ENCODE data around the gene RPS23.

Gene RPS23

GRCh38 chr5:82259172-82259800, 18.9 kb downstream of the RPS23 start:
- no peaks in the 10 kb centered on the region for H3K27me3 ChIP-seq (ENCODE audit: control insufficient read depth, insufficient read depth, low read length)
- no peaks in the 10 kb centered on the region for H3K36me3 ChIP-seq (ENCODE audit: control insufficient read depth, insufficient read depth, low read length)
- no peak overlapping the region for H3K4me3 ChIP-seq (ENCODE audit: low read length)
- H3K9ac ChIP-seq (ENCODE audit: low read length): no peak overlapping the region
- no peaks in the 10 kb centered on the region for H3K4me1 ChIP-seq (ENCODE audit: control insufficient read depth, insufficient read depth, low read length)
- no peaks in the 10 kb centered on the region for H3K9me3 ChIP-seq (ENCODE audit: control insufficient read depth, low read length)

- no peak overlapping the region for H3K4me3 ChIP-seq (ENCODE audit: low read length)
- no peaks in the 10 kb centered on the region for H3K4me1 ChIP-seq (ENCODE audit: control insufficient read depth, insufficient read depth, low read length)
- H3K9me3 ChIP-seq (ENCODE audit: control insufficient read depth, low read length): no peaks in the 10 kb centered on the region
- H3K27me3 ChIP-seq (ENCODE audit: control insufficient read depth, insufficient read depth, low read length): no peaks in the 10 kb centered on the region
- H3K36me3 ChIP-seq (ENCODE audit: control insufficient read depth, insufficient read depth, low read length): no peaks in the 10 kb centered on the region
- H3K9ac ChIP-seq (ENCODE audit: low read length): no peak overlapping the region
Observed at GRCh38 chr5:82257729-82258128, 20.4 kb downstream of the RPS23 start.

GRCh38 chr5:82257247-82257646, 20.9 kb downstream of the RPS23 start:
- Histone ChIP-seq H3K27me3 (ENCODE audit: control insufficient read depth, insufficient read depth, low read length) (no peaks in the 10 kb centered on the region), H3K4me1 (ENCODE audit: control insufficient read depth, insufficient read depth, low read length) (no peaks in the 10 kb centered on the region), H3K9me3 (ENCODE audit: control insufficient read depth, low read length) (no peaks in the 10 kb centered on the region), H3K36me3 (ENCODE audit: control insufficient read depth, insufficient read depth, low read length) (no peaks in the 10 kb centered on the region), H3K4me3 (ENCODE audit: low read length) (no peak overlapping the region), H3K9ac (ENCODE audit: low read length) (no peak overlapping the region)

- H3K27me3 ChIP-seq (ENCODE audit: control insufficient read depth, insufficient read depth, low read length): no peaks in the 10 kb centered on the region
- H3K9ac ChIP-seq (ENCODE audit: low read length): no peak overlapping the region
Observed at GRCh38 chr5:82255844-82256243, 22.3 kb downstream of the RPS23 start.

GRCh38 chr5:82252744-82253143, 25.4 kb downstream of the RPS23 start:
- no peak overlapping the region for H3K9ac ChIP-seq (ENCODE audit: low read length)
- no peaks in the 10 kb centered on the region for H3K36me3 ChIP-seq (ENCODE audit: control insufficient read depth, insufficient read depth, low read length)
- no peaks in the 10 kb centered on the region for H3K27me3 ChIP-seq (ENCODE audit: control insufficient read depth, insufficient read depth, low read length)
- H3K4me1 ChIP-seq (ENCODE audit: control insufficient read depth, insufficient read depth, low read length): no peaks in the 10 kb centered on the region
- H3K9me3 ChIP-seq (ENCODE audit: control insufficient read depth, low read length): no peaks in the 10 kb centered on the region
- no peak overlapping the region for H3K4me3 ChIP-seq (ENCODE audit: low read length)

More at GRCh38 chr5:82255844-82256243, 22.3 kb downstream of the RPS23 start:
- Histone ChIP-seq H3K9me3 (ENCODE audit: control insufficient read depth, low read length) (no peaks in the 10 kb centered on the region), H3K36me3 (ENCODE audit: control insufficient read depth, insufficient read depth, low read length) (no peaks in the 10 kb centered on the region), H3K4me1 (ENCODE audit: control insufficient read depth, insufficient read depth, low read length) (no peaks in the 10 kb centered on the region), H3K4me3 (ENCODE audit: low read length) (no peak overlapping the region)

- no peak overlapping the region for H3K9ac ChIP-seq (ENCODE audit: low read length)
- no peaks in the 10 kb centered on the region for H3K4me1 ChIP-seq (ENCODE audit: control insufficient read depth, insufficient read depth, low read length)
- H3K36me3 ChIP-seq (ENCODE audit: control insufficient read depth, insufficient read depth, low read length): no peaks in the 10 kb centered on the region
- H3K4me3 ChIP-seq (ENCODE audit: low read length): no peak overlapping the region
- no peaks in the 10 kb centered on the region for H3K27me3 ChIP-seq (ENCODE audit: control insufficient read depth, insufficient read depth, low read length)
- no peaks in the 10 kb centered on the region for H3K9me3 ChIP-seq (ENCODE audit: control insufficient read depth, low read length)
Observed at GRCh38 chr5:82246960-82247574, 31.1 kb downstream of the RPS23 start.

GRCh38 chr5:82244854-82245635, 33.1 kb downstream of the RPS23 start:
- no peak overlapping the region for H3K9ac ChIP-seq (ENCODE audit: low read length)
- no peaks in the 10 kb centered on the region for H3K27me3 ChIP-seq (ENCODE audit: control insufficient read depth, insufficient read depth, low read length)
- H3K36me3 ChIP-seq (ENCODE audit: control insufficient read depth, insufficient read depth, low read length): no peaks in the 10 kb centered on the region
- no peak overlapping the region for H3K4me3 ChIP-seq (ENCODE audit: low read length)
- H3K9me3 ChIP-seq (ENCODE audit: control insufficient read depth, low read length): no peaks in the 10 kb centered on the region
- H3K4me1 ChIP-seq (ENCODE audit: control insufficient read depth, insufficient read depth, low read length): no peaks in the 10 kb centered on the region

- no peaks in the 10 kb centered on the region for H3K27me3 ChIP-seq (ENCODE audit: control insufficient read depth, insufficient read depth, low read length)
- no peaks in the 10 kb centered on the region for H3K36me3 ChIP-seq (ENCODE audit: control insufficient read depth, insufficient read depth, low read length)
- no peak overlapping the region for H3K4me3 ChIP-seq (ENCODE audit: low read length)
- no peaks in the 10 kb centered on the region for H3K4me1 ChIP-seq (ENCODE audit: control insufficient read depth, insufficient read depth, low read length)
- no peaks in the 10 kb centered on the region for H3K9me3 ChIP-seq (ENCODE audit: control insufficient read depth, low read length)
- H3K9ac ChIP-seq (ENCODE audit: low read length): no peak overlapping the region
Observed at GRCh38 chr5:82244151-82244550, 34.0 kb downstream of the RPS23 start.

GRCh38 chr5:82234885-82235284, 43.3 kb downstream of the RPS23 start:
- H3K4me1 ChIP-seq (ENCODE audit: control insufficient read depth, insufficient read depth, low read length): no peaks in the 10 kb centered on the region
- H3K27me3 ChIP-seq (ENCODE audit: control insufficient read depth, insufficient read depth, low read length): no peaks in the 10 kb centered on the region
- no peaks in the 10 kb centered on the region for H3K36me3 ChIP-seq (ENCODE audit: control insufficient read depth, insufficient read depth, low read length)
- H3K9me3 ChIP-seq (ENCODE audit: control insufficient read depth, low read length): no peaks in the 10 kb centered on the region
- no peak overlapping the region for H3K4me3 ChIP-seq (ENCODE audit: low read length)
- no peak overlapping the region for H3K9ac ChIP-seq (ENCODE audit: low read length)

GRCh38 chr5:82225525-82226172, 52.5 kb downstream of the RPS23 start:
- Histone ChIP-seq H3K4me3 (ENCODE audit: low read length) (no peak overlapping the region), H3K4me1 (ENCODE audit: control insufficient read depth, insufficient read depth, low read length) (peaks cover 5% of the 10 kb centered on the region), H3K36me3 (ENCODE audit: control insufficient read depth, insufficient read depth, low read length) (no peaks in the 10 kb centered on the region), H3K9ac (ENCODE audit: low read length) (no peak overlapping the region), H3K9me3 (ENCODE audit: control insufficient read depth, low read length) (no peaks in the 10 kb centered on the region), H3K27me3 (ENCODE audit: control insufficient read depth, insufficient read depth, low read length) (no peaks in the 10 kb centered on the region)

Data from mucosa of stomach (tissue), 1 donor.